Stromal cell of bone marrow (primary cell): ENCODE data around the gene C22orf31.
"Not testable (repeated sequence)": the region's sequence is repeated elsewhere in the genome, so short reads cannot be mapped to it uniquely, and the experiment has no call there.

Source experiments
- DNase-seq: peaks from one replicate; pipeline ENCODE4 v3.0.0-alpha.2; 2012; ENCODE audit warnings: low read depth

Gene C22orf31

DNA sequence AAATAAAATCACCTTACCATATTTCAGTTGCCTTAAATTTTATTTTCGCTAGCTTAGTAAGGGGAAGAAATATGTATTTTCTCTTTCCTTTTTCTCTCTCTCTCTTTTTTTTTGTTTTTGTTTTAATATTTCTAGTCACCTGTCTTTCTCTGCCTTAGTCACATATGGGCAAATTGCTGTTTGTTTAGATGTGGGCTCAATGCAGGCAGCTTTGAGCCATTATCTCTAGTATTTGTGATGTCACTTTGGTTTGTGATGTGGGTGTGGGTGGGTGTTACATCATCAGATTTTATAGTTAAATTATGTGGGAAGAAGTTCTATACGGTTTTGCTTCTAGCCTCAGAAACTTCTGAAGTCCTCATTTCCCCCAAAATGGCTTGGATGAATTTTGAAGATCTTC lies at the start of gene C22orf31:
TSS of gene C22orf31 (minus strand) at position 59 of the 400 bp plus-strand sequence. CDS start at position 20, 39 bp downstream.
- DNase-seq = no peak

GRCh38 chr22:29110946-29111345 lies 49.3 kb upstream of the C22orf31 start:
- no peak for DNase-seq

DNA sequence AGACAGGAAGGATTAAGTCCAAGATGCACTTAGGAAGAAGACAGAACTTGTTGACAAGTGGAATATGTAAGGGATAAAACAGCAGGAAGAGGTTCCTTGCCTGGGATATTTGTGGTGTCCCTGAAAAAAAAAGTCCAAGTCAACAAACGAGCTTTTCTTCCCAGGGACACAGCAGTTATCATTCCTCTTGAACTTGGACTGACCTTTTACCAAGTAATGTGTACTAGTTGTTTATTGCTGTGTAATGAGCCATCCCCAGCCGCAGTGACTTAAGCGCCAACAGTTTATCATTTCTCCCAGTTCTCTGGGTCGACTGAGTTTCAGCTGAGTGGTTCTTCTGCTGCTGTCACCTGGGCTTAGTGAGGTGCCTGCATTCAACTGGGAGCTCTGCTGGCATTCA lies 48.2 kb upstream of the C22orf31 start:
- DNase-seq = no peak

DNA sequence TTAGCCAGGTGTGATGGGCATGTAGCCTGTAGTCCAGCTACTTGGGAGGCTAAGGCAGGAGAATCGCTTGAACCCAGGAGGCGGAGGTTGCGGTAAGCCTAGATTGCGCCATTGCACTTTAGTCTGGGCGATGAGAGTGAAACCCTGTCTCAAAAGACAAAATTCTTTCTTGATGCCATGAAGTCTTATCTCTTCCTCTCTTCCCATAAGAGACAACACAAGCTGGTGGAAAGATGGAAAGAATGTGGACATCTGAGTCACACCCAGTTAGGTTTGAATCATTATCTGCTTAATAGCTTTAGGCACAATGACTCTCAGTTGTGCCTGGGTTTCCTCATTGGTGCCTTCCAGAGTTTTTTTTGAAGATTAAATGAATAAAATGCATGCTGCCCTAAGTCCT lies 46.5 kb upstream of the C22orf31 start:
- DNase-seq = peak; percentile 11

DNA sequence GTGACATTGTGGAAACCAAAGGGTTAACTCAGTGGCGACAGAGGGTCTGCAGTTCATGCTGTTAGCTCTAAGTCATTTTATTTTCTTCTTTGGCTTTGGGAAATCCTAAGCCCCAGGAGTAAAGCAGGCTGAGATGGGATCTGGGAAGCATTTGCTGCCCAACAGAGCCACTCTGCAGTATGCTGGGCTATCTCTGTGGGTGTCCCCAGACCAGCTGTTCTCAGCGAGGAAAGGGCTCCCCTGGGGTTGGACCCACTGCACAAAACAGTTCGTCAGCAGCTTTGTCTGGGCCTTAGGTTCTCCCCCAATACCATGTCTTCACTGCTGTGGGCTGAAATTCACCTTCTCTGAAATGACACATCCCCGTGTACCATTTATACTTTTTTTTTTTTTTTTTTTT lies 45.2 kb upstream of the C22orf31 start:
- DNase-seq = no peak

DNA sequence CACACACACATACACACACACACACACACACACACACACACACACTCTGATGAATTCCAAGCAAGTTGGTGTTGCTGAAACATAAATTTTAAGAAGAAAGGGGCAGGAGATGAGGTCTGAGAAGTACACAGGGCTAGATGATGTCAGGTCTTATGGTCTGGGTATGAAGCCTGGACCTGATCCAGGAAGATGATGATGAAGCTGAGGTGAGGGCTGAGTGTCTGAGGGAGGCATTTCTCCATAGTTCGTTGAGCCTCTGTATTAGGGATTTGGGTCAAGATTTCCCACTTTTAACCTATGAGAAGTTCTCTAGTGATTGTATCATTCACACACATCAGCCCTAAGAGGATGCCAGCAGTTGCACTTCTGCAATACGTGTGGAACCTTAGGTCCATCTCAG lies 43.8 kb upstream of the C22orf31 start:
- DNase-seq = no peak

DNA sequence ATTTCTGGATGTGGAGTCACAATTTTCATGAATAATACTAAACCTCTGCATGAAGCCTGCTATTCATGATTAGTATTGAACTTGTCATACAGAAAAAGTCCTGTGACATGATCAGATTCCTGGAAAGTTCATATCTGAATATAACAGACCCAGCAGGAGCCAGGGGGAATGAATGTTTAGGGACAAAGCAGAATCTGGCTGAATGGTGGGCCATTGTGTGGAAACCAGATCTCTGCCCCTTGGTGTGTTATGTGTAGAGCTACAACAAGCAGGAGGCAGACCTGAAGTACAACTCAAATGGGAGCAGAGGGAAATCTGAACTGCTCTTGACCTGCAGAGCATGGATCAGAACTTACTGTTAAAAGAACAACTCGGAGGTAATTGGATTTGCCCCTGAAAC lies 41.5 kb upstream of the C22orf31 start:
- no peak for DNase-seq

DNA sequence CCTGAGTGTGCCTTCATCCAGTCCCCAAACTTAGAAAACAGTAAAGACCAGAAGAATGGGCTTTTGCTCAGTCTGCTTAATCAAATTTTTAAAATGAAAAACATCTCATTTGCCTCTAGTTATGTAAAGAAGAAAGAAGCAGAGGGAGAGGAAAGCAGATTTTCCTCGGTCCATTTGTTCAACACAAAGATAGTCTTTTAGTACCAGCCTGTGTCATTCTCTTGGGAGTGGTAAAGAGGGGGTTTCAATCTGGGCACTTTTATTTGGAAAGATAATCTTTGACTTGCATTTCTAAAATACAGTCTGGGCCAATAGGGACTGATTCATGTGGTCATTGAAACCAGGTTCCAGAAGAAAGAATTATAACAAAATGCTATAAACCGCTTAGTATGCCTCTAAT lies 40.7 kb upstream of the C22orf31 start:
- DNase-seq = no peak

GRCh38 chr22:29098296-29098695 lies 36.7 kb upstream of the C22orf31 start:
- DNase-seq = no peak

DNA sequence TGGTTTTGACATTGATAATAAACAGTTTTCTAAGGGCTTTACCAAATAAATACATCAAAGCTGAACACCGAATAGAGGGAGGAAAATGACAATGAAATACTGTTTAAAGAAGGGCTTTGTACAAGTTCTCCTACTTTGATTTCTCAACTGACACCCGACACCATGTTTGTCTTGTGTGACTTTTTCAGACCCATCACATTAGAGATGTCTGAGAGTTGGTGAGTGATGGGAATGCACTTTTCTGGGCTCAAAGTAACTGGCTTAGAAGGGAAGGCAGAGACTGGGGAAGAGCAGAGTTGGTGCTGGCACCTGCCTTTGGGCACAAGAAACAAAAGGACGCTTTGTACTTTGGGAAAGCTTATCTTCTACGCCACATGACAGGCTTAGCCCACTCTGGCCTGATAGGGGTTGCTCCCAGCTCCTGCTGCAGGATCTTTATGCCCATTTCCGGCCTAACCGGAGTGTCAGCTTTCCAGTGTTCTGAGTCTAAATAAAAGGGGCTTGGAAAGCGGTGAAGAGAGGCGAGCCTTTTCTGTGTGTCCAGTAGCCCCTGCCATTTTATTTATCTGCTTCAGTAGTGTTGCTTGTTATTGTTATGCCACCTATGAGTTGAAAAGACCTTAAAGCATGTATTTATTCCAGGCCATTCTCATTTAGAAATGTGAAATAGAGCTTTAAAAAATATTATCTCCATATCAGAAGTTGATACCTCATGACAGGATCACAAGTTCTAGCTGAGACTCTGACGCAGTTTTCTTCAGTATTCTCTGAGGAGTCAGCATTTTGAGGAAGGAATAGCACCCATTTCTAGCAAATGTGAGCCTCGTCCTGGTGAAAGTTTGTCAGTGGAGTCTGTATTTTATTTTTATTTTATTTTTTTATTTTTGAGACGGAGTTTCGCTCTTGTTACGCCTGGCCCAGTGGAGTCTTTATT lies 35.4 kb upstream of the C22orf31 start:
- no peak for DNase-seq

DNA sequence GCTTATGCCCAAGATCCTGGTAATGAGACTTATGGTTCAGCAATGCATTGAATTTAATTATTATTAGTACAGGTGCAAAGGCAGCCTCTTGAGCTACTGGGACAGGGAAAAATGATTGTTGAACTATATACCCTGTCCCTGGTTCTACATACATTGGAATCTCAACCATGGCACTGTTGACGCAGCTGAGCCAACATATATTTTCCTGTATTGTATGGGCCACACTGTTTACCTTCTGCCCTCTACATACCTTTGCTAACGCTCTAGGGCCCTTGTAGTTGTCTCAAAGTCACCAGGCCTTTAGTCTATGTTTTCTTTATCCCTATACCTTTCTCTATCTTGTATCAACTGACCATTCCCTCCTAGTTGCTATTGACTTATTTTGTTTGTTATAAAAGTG lies 33.8 kb upstream of the C22orf31 start:
- DNase-seq = no peak

DNA sequence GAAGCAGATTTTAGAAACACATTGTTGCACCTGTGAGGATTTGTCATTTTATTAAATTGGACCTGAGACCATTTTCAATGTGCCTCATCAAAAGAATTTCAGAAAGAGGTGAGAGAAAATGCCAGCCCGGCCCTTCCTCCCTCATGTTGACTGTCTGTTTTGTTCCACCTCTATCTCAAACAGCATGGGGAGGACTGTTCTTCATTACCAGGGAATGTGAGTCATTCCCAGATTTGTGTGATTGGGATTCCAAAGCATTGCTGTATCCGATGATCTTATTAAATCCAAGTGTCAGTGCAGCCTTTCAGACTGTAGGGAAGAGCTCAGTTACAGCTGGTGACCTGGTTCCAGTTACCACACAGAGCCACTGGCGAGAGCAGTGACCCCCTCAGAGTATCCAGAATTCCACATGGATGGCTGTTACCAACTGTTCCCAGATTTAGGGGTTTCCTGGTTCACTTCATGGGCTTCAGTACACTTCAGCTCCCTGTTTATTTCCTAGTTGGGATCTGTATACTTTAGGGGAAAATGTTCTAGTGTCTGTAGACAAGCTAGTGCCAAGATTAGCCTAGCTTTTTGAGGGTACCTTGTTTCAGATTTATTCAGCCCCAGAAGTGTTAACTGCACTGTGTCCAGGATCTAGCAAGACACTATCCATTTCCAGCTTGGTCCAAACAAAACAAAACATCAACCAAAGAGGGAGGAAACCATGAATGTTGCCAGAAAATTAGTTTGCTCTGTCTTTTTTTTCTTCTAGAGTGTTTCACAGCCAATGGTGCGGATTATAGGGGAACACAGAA lies 32.1 kb upstream of the C22orf31 start:
- DNase-seq = peak; percentile 71

DNA sequence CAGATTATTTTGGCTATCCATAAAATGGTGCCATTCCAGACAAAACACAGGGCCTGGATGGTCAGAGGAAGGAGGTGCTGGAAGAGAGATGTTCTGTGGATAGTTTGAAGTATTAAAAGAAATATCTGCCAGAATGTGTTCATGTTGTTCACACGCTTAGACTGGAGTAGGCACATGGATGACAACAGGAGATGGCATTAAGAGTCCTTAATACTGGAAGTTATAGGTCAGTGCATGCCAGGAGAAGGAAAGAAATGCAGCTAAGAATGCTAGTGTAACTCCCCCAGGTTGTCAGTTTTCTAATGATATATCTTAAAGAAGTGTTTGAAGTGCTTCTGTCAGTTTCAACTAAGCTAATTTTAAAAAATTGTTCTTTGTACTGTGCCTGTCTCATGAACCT lies 31.4 kb upstream of the C22orf31 start:
- no peak for DNase-seq

DNA sequence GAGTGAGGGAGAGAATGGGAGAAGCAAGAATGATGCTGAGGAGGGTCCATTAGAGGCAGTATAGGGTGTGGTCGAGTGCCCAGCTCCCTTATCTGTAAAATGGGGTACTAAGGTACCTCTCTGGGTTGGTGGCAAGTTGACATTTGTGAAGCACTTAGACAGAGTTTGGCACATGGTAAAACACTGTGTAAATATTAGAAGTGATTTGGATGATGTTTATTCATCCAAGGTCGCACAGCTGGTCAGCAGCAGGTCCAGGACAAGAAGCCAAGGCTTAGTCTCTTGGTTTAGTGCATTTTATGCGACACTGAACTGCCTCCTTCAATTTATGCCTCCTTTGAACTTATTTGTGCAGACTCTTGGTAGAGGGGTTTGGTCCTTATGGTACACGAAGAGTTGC lies 30.6 kb upstream of the C22orf31 start:
- no peak for DNase-seq

- DNase-seq = no peak
Observed at GRCh38 chr22:29090039-29090438, 28.4 kb upstream of the C22orf31 start.

- DNase-seq = no peak
Observed at GRCh38 chr22:29089507-29089906, 27.9 kb upstream of the C22orf31 start.

DNA sequence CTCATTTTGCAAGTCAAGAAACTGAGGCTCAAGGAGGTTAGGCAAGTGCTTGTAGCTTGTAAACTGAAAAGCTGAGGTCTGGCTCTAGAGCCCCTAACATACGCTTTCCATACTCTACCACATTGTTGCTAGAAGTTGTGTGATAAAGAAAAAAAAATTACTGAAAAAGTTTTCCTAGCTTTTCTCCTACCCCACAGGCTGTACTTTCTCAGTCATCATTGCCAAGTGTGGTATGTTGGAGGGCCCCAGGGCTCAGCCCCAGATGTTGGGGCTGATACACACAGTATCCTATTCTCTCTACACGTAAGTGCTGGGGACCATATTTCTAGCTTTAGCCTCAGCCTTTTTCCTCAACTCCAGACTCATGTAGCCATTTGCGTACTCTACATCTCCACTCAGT lies 27.2 kb upstream of the C22orf31 start:
- DNase-seq = no peak

DNA sequence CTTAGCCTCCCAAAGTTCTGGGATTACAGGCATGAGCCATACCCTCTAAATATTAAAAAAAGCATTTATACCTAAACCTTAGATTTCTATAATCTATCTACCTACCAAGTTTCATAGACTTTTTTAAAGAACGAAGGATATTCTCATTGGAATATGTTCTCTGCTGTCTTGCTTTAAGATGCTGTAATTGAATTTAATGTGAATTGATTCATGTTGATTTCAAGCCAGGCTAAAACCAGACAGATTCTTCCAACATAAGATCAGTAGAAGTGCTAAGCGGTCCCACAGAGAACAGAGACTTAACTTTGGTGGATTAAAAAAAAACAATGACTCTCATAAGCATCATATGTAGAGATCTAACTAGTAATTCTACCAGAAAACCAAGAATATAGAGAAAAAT lies 25.4 kb upstream of the C22orf31 start:
- no peak for DNase-seq

DNA sequence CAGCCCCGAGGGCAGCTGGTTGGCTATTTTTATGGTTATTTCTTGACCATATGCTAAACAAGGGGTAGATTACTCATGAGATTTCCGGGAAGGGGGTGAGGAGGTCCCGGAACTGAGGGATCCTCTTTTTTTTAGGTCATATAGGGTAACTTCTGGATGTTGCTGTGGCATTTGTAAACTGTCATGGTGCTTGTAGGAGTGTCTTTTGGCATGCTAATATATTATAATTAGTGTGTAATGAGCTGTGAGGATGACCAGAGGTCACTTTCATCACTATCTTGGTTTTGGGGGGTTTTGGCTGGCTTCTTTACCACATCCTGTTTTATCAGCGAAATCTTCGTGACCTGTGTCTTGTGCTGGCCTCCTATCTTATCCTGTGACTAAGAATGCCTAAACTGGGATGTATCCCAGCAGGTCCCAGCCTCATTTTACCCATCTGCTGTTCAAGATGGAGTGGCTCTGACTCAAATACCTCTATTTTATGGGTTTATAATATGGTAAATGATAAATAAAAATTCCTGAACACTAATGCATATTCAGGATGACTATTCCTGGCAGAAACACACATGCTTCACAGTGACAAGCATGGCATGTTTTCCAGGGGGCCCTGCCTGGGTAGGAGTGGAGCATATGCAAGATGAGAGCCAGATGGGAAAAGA lies 22.4 kb upstream of the C22orf31 start:
- no peak for DNase-seq

DNA sequence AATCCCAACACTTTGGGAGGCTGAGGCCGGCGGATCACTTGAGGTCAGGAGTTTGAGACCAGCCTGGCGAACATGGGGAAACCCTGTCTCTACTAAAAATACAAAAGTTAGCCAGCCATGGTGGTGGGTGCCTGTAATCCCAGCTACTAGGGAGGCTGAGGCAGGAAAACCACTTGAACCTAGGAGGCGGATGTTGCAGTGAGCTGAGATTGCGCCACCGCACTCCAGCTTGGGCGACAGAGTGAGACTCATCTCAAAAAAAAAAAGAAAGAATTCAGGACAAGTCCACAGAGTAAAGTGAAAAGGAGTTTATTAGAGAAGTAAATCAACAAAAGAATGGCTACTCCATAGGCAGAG lies 21.9 kb upstream of the C22orf31 start:
- DNase-seq = not testable (repeated sequence)

DNA sequence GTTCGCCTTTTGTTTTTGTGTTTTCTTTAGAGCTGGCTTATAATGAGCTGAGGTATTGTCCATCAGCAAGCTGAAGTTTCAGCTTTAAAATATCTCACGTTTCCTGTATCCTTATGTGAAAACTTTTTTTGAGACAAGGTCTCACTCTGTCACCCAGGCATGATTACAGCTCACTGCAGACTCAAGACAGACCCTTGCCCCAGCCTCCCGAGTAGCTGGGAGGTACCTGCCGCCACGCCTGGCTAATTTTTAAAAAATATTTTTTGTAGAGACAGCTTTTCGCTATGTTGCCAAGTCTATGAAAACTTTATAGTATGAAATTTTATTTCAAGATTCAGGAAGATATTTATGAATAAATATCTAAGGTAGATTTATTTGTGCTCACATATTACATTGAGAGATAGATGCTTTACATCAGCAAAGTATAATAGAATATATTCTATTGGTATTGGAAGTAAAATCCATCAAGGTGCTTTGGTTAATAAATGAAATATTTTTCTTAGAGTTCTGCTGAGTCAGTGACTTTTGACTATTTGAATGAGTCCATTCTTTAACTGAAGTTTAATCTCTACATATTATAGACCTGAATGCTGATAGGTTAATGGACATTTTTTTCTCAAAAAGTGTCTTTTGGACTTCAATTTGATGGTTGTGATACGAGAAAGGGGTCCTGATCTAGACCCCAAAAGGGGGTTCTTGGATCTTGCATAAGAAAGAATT lies 21.4 kb upstream of the C22orf31 start:
- DNase-seq = no peak
